ENCODE measurements around the gene DNAH6.
A peak's percentile ranks its signal among the peaks of the same experiment; 100 is the strongest.
"Not testable (repeated sequence)": the region's sequence is repeated elsewhere in the genome, so short reads cannot be mapped to it uniquely, and the experiment has no call there.

Gene DNAH6

GRCh38 chr2:84768840-84769239, 252.5 kb downstream of the DNAH6 start:
- DNase-seq: no peak

DNA sequence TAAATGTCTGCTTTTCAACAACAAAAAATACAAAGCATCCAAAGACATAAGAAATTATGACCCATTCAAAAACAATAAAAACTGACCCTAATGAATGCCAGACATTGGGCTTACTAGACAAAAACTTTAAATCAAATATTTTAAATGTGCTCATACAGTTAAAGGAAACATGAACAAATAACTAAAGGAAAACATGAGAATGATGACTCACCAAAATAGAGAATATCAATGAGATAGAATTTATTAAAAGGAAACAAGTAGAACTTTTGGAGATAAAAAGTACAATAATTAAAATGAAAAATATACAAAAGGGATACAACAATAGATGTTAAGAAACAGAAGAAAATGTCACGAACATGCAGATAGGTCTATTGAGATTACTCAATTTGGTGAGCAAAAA, 254.0 kb downstream of the DNAH6 start:
- DNase-seq: no peak

GRCh38 chr2:84771251-84771650, 255.0 kb downstream of the DNAH6 start:
- DNase-seq: no peak

GRCh38 chr2:84773562-84773961, 257.3 kb downstream of the DNAH6 start:
- not testable (repeated sequence) for DNase-seq

DNA sequence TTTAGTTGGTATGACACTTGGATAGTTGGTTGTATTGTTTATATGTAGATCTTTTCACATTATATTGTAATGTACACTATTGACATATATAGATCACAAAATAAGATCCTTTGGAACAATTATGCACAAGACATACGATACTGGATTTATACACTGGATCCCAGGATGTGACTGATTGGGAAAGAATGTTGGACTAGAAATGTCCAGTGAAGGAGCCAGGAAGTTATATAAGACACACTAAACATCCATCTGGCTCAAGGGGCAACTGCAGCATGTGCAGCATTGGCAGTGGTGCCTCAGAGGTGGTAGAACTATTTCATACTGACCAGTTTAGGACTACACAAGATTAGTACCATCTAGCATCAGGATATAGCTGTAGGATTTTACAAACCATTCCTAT, 259.7 kb downstream of the DNAH6 start:
- DNase-seq: no peak

GRCh38 chr2:84778911-84779690, 262.8 kb downstream of the DNAH6 start:
- DNase-seq: no peak

DNA sequence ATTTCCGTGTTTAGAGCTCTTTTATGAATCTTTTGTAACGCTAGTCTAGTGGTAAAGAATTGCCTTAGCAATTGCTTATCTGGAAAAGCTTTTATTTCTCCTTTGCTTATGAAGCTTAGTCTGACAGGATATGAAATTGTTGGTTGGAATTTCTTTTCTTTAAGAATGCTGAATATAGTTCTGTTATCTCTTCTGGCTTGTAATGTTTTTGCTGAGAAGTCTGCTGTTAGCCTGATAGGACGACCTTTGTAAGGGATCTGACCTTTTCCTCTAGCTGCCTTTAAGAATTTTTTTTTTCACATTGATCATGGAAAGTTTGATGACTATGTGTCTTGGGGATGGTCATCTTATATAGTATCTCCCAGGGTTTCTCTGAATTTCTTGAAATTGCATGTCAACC, 263.5 kb downstream of the DNAH6 start:
- no peak for DNase-seq

DNA sequence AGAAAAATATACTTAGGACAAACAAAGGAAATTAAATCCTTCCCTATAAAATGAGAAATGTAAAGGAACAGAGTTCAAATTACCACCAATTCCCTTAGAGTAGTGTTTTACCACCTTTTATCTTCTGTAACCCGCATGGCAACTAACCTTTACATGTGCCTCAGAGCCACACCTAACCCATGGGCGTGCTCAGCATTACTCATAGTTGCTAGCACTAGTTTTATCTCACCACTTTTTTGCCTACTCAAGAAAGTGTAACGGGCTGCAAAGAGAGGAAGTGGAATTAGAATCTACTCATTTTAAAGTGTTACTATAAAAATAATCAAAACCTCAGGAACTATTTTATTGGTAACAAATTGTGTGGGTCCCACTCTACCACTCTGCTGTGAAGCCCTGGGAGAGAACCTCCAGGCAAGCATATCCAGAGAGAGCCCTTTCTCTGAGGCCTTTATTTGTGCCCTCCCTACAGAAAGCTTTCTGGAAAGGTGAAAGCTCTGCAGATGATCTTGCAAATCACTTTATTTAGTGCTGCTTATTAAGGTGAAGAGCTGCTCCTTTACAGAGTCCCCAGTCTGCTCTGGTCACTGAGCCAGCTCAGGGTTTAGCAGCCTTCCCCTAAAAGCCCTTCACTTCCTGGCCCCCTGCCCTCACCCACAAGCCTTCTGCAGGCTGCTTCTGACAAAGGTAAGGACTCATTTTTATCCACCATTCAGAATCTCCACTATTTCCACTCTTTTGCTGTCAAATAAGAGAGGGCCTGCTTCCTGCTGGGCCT, 265.8 kb downstream of the DNAH6 start:
- peak; percentile 30 for DNase-seq

- no peak for DNase-seq
These were observed 266.6 kb downstream of the DNAH6 start for GRCh38 chr2:84782717-84783442.

DNA sequence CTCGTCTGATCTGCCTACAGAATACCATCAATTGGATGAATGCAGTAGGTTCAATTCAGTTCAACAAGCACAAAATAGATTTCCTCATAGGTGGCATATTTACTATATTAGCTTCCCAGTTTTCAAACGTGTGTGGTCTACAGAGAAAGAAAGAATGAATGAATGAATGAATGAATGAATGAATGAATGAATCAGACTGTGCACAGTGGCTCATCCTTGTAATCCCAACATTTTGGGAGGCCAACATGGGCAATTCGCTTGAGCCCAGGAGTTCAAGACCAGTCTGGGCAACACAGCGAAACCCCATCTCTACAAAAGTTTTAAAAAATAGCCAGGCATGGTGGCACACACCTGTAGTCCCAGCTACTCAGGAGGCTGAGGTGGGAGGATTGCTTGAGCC, 269.7 kb downstream of the DNAH6 start:
- DNase-seq: no peak

GRCh38 chr2:84786601-84787000, 270.3 kb downstream of the DNAH6 start:
- DNase-seq: no peak

- no peak for DNase-seq
These were observed 271.7 kb downstream of the DNAH6 start for GRCh38 chr2:84788027-84788426.

DNA sequence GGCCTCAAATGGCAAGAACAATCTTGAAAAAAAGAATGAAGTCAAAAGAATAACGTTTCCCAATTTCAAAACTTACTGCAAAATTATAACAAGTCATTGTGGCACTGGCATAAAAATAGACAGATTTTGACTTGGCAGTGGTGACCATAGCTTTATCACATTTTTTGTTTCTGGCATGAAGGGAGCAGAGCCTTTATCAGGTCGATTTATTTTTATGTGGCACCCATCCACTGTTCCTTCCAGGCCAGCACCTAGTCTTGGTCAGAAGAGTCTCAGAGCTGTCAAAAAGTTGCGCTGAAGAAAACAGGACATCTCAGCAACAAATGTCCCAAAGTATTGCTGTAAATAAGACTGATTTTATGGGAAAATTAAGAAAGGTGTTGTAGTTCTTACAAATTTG, 272.2 kb downstream of the DNAH6 start:
- no peak for DNase-seq

DNA sequence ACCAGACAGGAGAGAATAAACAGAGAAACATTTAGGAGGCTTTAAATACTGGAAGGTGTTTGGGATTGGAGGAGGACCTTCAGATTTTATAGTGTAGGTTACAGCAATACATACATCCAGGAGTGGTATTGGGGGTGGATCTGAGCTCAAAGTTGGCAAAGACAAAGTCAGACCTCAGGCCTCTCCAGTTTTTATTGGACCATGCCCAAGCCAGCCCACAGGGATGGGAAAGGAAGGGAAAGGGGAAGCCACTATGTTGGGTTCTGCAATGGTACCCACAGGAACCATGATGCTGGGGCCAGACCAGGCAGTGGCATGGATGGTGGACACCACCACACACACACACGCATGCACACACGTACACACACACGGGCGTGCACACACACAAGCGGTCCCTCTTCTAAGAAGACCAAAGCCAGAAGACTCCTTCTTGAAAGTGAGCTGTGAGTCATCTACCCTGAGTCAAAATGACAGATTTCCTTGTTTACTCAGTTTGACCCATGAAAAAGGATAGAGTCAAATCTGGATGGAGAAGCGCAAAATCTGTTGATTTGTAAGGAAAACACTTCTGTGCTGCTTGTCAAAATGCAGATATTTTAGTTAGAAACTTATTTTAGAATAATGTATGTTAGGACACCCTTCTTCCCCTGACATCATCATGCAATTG, 276.7 kb downstream of the DNAH6 start:
- no peak for DNase-seq

GRCh38 chr2:84793641-84794040, 277.3 kb downstream of the DNAH6 start:
- DNase-seq: no peak

- no peak for DNase-seq
These were observed 280.5 kb downstream of the DNAH6 start for GRCh38 chr2:84796798-84797197.

DNA sequence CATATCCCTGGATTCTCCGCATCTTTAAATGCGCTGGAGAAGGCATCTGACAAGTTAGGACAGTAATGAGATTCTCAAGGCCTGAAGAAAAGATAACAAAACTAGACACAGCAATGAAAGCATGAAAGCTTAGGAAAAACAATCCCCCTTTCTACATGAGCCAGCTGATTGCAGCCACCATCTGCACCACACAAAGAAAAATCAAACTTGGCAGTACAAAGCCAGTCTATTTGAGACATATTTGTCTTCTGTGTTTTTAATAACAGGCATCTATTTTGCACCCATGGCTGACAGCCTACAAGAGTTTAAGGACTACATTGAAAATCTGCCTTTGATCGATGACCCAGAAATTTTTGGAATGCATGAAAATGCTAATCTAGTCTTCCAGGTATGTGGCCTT, 281.0 kb downstream of the DNAH6 start:
- no peak for DNase-seq

DNA sequence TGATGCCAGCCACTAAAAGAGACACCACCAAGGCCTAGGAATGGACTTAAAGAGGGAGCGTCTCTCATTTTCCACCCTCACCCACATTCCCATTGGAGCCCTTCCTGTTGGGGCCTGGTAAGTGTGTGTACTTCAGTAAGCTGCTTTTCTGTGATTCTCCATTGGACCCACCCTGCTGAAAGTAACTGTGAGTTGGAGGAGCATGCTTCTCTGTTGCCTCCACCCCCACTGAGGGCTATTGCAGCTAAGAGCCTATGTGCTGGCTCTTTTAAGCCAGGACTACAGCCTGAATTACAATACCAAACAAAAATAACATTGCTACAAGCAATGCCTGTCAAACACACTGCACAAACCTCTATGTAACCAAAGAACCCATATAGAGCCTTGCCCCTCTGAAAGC, 283.5 kb downstream of the DNAH6 start:
- DNase-seq: no peak

DNA sequence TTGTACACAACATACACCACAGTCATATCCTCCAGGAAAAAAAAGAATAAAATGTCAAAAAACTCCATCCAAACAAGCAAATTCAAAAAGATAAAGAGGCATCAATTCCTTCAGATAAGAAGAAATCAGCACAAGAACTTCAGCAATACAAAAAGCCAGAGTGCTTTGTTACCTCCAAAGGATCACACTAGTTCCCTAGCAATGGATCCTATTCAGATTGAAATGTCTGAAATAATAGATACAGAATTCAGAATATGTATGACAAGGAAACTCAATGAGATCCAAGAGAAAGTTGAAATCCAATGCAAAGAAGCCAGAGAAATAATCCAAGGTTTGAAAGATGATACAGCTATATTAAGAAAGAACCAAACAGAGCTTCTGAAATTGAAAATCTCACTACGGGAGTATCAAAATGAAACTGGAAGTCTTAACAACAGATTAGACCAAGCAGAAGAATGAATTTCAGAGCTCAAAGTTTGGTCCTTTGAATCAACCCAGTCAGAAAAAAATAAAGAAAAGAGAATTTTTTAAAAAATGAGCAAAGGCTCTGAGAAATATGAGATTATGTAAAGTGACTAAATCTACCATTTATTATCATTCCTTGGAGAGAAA, 284.0 kb downstream of the DNAH6 start:
- DNase-seq: no peak

DNA sequence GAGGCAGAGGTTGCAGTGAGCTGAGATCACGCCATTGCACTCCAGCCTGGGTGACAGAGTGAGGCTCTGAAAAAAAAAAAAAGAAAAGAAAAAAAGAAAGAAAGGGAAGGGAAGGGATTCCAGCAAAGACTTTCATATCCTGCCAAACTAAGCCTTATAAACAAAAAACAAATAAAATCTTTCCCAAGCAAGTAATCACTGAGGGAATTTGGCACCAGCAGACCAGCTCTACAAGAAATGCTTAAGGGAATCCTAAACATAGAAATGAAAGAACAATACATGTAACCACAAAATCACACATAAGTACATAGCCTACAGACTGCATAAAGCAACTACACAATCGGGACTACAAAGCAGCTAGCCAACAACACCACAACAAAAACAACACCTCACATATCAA, 285.5 kb downstream of the DNAH6 start:
- no peak for DNase-seq

DNA sequence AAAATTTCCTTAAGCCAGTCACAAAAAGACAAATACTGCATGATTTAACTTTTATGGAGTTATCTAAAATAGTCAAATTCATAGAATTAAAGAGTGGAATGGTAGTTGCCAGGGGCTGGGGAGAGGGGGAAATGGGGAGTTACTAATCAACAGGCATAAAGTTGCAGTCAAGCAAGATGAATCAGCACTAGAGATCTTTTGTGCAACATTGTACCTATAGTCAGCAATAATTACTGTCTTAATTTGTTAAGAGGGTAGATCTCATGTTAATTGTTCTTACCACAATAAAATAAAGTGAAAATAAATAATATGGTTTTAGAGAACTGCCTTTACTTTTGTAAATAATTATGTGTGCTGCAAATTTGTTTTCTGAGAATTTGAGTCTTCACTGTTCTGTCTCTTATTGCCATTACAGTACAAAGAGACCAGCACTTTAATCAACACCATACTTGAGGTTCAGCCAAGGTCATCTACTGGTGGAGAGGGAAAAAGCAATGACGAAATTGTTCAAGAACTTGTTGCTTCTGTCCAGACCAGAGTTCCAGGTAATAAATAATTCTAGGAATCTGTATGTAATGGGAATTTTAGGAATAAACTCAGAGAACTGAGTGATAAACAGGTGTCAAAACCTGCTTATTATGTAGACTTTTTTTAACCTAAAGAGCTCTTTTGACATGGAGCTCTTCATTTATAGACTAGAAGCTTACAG, 289.1 kb downstream of the DNAH6 start:
- DNase-seq: no peak

DNA sequence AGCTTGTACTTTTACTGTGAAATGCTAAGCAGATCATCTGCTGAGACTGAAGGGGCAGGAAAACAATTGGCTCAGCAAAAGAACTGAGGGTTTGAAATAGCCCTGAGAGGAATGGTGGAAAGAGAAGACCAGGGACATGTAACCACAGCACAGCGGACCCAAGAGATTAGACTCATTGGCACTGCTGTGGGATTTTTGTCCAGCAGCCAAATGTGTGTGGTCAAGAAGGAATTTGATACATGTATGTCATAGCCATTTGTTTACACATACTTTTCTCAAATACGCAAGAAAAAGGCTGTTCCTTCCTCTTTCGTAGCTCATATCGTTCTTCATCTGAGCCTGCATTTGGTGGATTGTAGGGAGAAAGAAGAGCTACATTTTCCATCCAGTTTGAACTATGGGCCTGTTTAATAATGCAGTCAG, 290.8 kb downstream of the DNAH6 start:
- DNase-seq: no peak
